Left lobe of liver (tissue), 1 donor: Measurements from ENCODE around the gene LDLRAD1. TPM values are rescaled to one million over a fixed set of nuclear protein-coding genes. Genes with fewer than 3 reads are reported as not detected.

Source experiments
- total RNA-seq: library from RNA; stranded (reverse); gene quantifications from one replicate; pipeline ENCODE4 v1.2.1, GENCODE V29; 2021
- donor health status: DM: no; HTN: yes; CAD: no.

The LDLRAD1 gene
- total RNA-seq, 1 donor from 2014 or later, result 0.63 TPM

Other genes with a start within 250 kb of the LDLRAD1 start
- gene NDC1, start 179.9 kb downstream of the LDLRAD1 start, total RNA-seq, result 5.8 TPM
- gene YIPF1, start 128.4 kb downstream of the LDLRAD1 start, total RNA-seq, result 18.3 TPM
- 39.4 TPM for gene DIO1, start 124.0 kb downstream of the LDLRAD1 start, total RNA-seq
- gene IFT25, start 72.5 kb downstream of the LDLRAD1 start, total RNA-seq, result 14.4 TPM
- gene LRRC42, start 71.8 kb downstream of the LDLRAD1 start, total RNA-seq, result 10.5 TPM
- gene TMEM59, start 35.0 kb upstream of the LDLRAD1 start, total RNA-seq, result 275 TPM
- 2.9 TPM for gene TCEANC2, start 35.4 kb upstream of the LDLRAD1 start, total RNA-seq
- not detected for gene CDCP2, start 134.8 kb upstream of the LDLRAD1 start, total RNA-seq
- 3.5 TPM for gene CYB5RL, start 181.8 kb upstream of the LDLRAD1 start, total RNA-seq
- 88.9 TPM for gene MRPL37, start 182.0 kb upstream of the LDLRAD1 start, total RNA-seq